KOPT-K1 (cell line): ENCODE data around the gene GNAS-AS1.
"Not testable (repeated sequence)": the region's sequence is repeated elsewhere in the genome, so short reads cannot be mapped to it uniquely, and the experiment has no call there.

ENCODE experiments used
- H3K27ac ChIP-seq: fragments of 200-600 bp; sonication (generic); 2 replicates; pipeline ENCODE4 v1.5.1; 2016; ENCODE audit warnings: antibody characterized with exemption, mild to moderate bottlenecking, low read depth, low read length; ENCODE audit not compliant: poor library complexity, severe bottlenecking
- H3K36me3 ChIP-seq: fragments of 200-600 bp; sonication (generic); 2 replicates; pipeline ENCODE4 v1.5.1; 2017; ENCODE audit warnings: antibody characterized with exemption, mild to moderate bottlenecking, low read length, moderate library complexity; ENCODE audit not compliant: insufficient read depth
- H3K9me3 ChIP-seq: fragments of 200-600 bp; sonication (generic); 2 replicates; pipeline ENCODE4 v1.5.1; 2017; ENCODE audit warnings: antibody characterized with exemption, low read length, mild to moderate bottlenecking; ENCODE audit not compliant: insufficient read depth, poor library complexity, severe bottlenecking

Gene GNAS-AS1

DNA sequence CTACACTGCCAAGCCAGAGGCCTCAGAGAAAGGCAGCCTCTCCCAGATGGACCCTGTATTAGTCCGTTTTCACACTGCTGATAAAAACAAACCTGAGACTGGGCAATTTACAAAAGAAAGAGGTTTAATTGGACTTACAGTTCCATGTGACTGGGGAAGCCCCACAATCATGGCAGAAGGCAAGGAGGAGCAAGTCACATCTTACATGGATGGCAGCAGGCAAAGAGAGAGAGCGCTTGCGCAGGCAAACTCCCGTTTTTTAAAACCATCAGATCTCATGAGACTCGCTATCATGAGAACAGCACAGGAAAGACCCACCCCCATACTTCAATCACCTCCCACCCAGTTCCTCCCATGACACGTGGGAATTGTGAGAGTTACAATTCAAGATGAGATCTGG is 30.2 kb downstream of the GNAS-AS1 start:
- not testable (repeated sequence) for H3K36me3 ChIP-seq, H3K27ac ChIP-seq
- peaks cover 14% of the 10 kb centered on the region for H3K9me3 ChIP-seq

GRCh38 chr20:58819921-58820320 is 30.8 kb downstream of the GNAS-AS1 start:
- Histone ChIP-seq H3K27ac (no peak overlapping the region), H3K36me3 (no peaks in the 10 kb centered on the region), H3K9me3 (peaks cover 14% of the 10 kb centered on the region)

- peaks cover 14% of the 10 kb centered on the region for H3K9me3 ChIP-seq
- no peak overlapping the region for H3K27ac ChIP-seq
- H3K36me3 ChIP-seq, result no peaks in the 10 kb centered on the region
Observed at GRCh38 chr20:58818586-58819285, 32.0 kb downstream of the GNAS-AS1 start.

DNA sequence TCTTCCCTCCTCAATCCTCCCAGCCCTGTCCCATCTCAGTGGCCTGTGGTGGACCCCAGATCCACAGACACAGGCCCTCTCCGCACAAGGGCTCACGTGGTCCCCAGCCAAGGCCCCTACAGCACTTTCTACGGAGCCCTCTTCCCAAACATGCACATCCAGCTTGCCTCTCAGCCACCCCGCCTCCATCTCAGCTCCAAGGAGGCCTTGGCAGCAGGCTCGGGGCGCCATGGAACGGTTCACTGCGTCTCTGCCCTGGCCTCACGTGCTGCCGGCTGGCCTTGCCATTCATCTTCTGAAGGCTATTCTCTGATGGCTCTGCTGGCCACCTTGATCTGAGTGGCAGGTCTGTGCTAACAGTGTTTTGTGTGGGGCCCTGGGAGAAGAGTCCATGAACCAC is 33.0 kb downstream of the GNAS-AS1 start:
- H3K36me3 ChIP-seq, result no peaks in the 10 kb centered on the region
- H3K9me3 ChIP-seq, result peaks cover 14% of the 10 kb centered on the region
- H3K27ac ChIP-seq, result no peak overlapping the region

DNA sequence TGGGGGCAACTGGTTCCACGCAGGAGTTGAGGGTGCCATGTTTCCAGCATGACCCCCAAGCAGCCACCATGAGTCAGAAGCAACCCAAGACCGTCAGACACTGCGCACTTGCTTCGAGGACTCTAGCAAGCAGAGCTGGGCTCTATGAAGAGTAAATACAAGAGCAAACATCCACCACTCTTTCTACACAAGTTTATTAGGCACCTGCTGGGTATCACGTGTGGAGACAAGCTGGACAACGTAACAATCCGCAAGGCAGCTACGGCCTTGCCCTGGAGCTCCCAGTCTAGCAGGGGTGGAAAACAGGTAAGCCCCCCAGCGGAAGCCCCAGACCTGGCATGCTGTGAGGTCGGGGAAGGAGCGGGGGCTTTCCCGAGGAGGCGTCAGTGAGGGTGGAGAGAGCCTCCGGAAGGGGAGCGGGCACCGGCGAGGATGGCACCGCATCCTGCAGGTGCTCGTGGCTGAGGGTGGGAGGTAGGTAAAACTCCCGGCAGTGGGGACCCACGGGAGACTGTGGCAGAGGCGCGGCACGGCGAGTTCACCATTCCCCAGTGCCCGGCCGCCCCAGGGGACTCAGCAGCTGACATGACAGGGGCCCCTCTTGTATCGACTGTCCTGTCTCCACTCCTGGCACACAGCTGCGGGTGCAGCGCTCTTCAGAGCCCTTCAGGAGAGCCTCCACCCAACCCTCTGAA is 33.6 kb downstream of the GNAS-AS1 start:
- no peaks in the 10 kb centered on the region for H3K36me3 ChIP-seq
- peaks cover 14% of the 10 kb centered on the region for H3K9me3 ChIP-seq
- no peak overlapping the region for H3K27ac ChIP-seq

GRCh38 chr20:58816051-58816450 is 34.7 kb downstream of the GNAS-AS1 start:
- H3K27ac ChIP-seq, result no peak overlapping the region
- peaks cover 11% of the 10 kb centered on the region for H3K9me3 ChIP-seq
- H3K36me3 ChIP-seq, result no peaks in the 10 kb centered on the region

- Histone ChIP-seq H3K9me3 (peaks cover 5% of the 10 kb centered on the region), H3K36me3 (no peaks in the 10 kb centered on the region), H3K27ac (no peak overlapping the region)
Observed at GRCh38 chr20:58815448-58815847, 35.3 kb downstream of the GNAS-AS1 start.

GRCh38 chr20:58813369-58813768 is 37.3 kb downstream of the GNAS-AS1 start:
- Histone ChIP-seq H3K9me3 (no peaks in the 10 kb centered on the region), H3K27ac (no peak overlapping the region), H3K36me3 (no peaks in the 10 kb centered on the region)

DNA sequence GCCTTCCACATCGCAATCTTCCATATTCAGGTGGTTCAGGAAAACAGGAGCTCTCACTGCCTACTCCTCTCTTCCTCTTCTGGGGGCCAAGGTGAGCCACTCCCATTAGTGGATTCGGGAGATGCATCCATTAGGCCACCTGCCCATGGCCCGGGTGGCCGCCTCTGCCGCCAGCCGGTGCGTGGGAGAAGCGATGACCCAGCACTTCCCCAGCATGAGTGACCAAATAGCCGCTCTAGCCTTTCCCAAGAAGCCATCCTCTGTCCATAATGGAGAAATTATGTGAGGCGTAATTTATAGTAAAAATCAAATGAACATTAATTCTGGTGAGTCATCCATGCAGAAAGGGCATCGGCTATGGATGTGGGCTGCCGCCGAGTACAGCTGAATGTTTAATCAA is 39.4 kb downstream of the GNAS-AS1 start:
- Histone ChIP-seq H3K27ac (no peak overlapping the region), H3K9me3 (no peaks in the 10 kb centered on the region), H3K36me3 (no peaks in the 10 kb centered on the region)

DNA sequence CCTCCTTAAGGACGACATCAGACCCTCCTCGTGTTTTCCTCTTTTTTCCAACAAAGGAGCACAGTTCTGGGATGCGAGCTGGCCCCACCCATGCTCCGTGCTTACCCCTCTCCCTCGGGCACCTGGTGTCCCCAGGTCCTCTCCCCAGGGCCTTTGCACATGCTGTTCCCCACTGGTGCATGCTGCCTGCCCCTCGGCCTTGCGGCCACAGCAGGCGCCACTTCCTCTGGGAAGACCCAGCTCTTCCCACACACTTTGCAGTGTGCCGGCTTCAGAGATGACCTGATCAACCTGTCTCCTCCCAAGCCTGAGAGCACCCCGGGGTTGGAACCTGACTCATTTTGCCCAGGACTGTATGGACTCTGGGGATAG is 39.8 kb downstream of the GNAS-AS1 start:
- Histone ChIP-seq H3K27ac (no peak overlapping the region), H3K36me3 (no peaks in the 10 kb centered on the region), H3K9me3 (no peaks in the 10 kb centered on the region)

GRCh38 chr20:58810116-58810878 is 40.4 kb downstream of the GNAS-AS1 start:
- Histone ChIP-seq H3K9me3 (no peaks in the 10 kb centered on the region), H3K36me3 (no peaks in the 10 kb centered on the region), H3K27ac (no peak overlapping the region)

- Histone ChIP-seq H3K27ac (no peak overlapping the region), H3K36me3 (no peaks in the 10 kb centered on the region), H3K9me3 (no peaks in the 10 kb centered on the region)
Observed at GRCh38 chr20:58808271-58809046, 42.2 kb downstream of the GNAS-AS1 start.

DNA sequence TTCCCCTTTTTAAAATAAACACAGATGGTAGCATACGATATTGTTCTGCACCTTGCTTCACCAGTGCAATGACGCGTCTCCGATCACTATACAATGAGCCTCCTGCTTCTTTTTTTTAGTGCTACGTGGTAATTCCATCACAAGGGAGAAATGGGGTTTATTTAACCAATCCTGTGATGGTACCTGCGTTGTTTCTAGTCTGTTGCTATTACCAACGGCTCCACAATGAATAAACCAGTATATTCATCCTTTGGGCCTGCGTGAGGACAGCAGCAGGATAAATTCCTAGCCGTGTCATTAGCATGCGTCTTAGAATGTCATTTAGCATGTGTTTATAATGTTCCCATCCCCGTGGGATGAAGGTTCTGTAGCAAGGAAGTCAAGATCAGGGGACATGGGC is 42.9 kb downstream of the GNAS-AS1 start:
- Histone ChIP-seq H3K9me3 (no peaks in the 10 kb centered on the region), H3K27ac (no peak overlapping the region), H3K36me3 (no peaks in the 10 kb centered on the region)

DNA sequence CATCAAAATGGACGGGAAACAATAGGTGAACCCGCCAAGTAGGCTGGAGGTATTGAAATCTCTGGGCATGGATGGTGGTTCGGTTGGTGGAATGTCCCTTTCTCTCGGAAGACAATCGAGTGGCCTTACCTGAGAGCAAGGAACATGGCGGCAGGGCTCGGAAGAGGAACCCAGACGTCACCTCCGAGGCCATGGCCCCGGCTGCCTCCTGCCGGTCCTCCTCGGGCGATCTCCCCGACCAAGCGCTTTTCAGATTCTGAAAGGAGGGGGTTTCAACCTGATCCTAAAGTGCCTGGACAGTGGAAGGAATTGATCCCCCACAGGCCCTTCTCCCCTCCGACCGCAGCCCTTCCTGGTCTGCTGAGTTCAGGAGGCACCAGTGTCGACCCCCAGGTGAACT is 47.2 kb downstream of the GNAS-AS1 start:
- Histone ChIP-seq H3K9me3 (no peaks in the 10 kb centered on the region), H3K36me3 (no peaks in the 10 kb centered on the region), H3K27ac (no peak overlapping the region)

DNA sequence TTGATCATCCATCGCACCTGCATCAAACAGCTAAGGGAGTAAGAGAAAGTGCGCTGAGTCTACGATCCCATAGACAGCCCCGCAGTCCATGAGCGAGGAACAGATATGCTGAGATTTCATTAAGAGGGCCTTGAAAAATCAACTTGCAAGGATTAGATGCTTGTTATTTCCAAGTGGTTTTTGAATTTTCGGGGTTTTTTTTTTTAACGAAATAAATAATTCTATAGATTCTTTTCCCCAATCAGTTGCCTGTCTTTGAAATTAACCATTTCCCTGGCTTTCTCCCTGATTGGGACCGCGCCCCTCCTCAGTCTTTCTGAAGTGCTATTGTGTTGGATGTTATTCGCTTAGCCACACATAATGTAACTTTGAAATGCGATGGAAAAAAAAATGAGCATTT is 48.6 kb downstream of the GNAS-AS1 start:
- no peaks in the 10 kb centered on the region for H3K36me3 ChIP-seq
- H3K9me3 ChIP-seq, result no peaks in the 10 kb centered on the region
- H3K27ac ChIP-seq, result no peak overlapping the region
